Measurements from ENCODE around the gene ITPR2. TPM values are rescaled to one million over a fixed set of nuclear protein-coding genes. Genes with fewer than 3 reads are reported as not detected.

ITPR2 gene
- total RNA-seq, 2 donors from 2014 or later: 14.8 to 74.4 TPM

DNA sequence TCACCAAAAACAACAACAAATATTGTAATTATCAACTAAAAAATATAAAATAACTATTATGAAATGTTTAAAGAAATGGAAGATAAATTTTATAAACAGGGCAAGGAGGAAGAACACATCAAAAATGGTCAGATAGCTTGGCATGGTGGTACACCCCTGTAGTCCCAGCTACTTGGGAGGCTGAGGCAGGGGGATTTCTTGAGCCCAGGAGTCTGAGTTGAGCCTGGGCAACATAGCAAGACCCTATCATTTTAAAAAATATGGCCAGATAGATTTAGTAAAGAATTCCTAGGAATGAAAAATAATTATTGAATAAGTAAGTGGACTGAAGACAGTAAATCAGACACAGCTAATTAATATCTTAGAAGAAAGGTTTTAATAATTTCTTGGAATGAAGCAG, 32.6 kb downstream of the ITPR2 start:
- no peak overlapping the region for H3K4me3 ChIP-seq (ENCODE audit: low read length)
- H3K9ac ChIP-seq (ENCODE audit: extremely low read depth, low read length, poor library complexity, severe bottlenecking): no peak overlapping the region
- H3K4me1 Mint-ChIP-seq: no peaks in the 10 kb centered on the region
- H3K4me3 Mint-ChIP-seq: no peak overlapping the region
- no peak overlapping the region for H3K27ac Mint-ChIP-seq
- H3K27me3 Mint-ChIP-seq (ENCODE audit: insufficient read depth): no peaks in the 10 kb centered on the region
- H3K27ac ChIP-seq (ENCODE audit: low read depth, low read length): no peak overlapping the region
- peaks cover 2% of the 10 kb centered on the region for H3K36me3 Mint-ChIP-seq (ENCODE audit: low read depth)
- H3K4me1 ChIP-seq (ENCODE audit: control insufficient read depth, insufficient read depth, low read length): no peaks in the 10 kb centered on the region
- H3K36me3 ChIP-seq (ENCODE audit: control insufficient read depth, insufficient read depth, low read length): no peaks in the 10 kb centered on the region
- H3K27me3 ChIP-seq (ENCODE audit: control insufficient read depth, insufficient read depth, low read length, poor library complexity, severe bottlenecking): no peaks in the 10 kb centered on the region
- TF ChIP-seq, protein P1, sequence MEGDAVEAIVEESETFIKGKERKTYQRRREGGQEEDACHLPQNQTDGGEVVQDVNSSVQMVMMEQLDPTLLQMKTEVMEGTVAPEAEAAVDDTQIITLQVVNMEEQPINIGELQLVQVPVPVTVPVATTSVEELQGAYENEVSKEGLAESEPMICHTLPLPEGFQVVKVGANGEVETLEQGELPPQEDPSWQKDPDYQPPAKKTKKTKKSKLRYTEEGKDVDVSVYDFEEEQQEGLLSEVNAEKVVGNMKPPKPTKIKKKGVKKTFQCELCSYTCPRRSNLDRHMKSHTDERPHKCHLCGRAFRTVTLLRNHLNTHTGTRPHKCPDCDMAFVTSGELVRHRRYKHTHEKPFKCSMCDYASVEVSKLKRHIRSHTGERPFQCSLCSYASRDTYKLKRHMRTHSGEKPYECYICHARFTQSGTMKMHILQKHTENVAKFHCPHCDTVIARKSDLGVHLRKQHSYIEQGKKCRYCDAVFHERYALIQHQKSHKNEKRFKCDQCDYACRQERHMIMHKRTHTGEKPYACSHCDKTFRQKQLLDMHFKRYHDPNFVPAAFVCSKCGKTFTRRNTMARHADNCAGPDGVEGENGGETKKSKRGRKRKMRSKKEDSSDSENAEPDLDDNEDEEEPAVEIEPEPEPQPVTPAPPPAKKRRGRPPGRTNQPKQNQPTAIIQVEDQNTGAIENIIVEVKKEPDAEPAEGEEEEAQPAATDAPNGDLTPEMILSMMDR (conservative IDR thresholded peaks at IDR 0.05): no peak
- no peaks in the 10 kb centered on the region for H3K9me3 ChIP-seq (ENCODE audit: control insufficient read depth, low read length)
- DNase-seq: no peak
- no peaks in the 10 kb centered on the region for H3K9me3 Mint-ChIP-seq

DNA sequence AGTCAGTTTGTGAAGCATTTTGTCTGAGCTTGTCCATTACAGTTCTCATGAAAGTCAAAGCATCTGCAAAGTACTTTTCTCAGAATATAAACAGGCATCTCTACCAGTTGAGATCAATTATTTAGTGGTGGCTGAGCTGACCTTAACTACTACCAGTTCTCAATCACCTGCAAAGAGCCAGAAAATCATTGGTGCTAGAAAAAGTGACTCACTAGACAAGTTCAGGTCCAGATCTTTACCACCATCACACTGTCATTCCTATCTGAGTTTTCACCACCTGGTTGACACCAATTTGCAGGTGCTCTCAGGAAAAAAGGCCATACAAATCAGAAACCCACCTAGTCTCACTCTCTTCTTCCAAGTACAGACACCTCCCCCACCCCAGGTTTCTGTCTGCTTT, 33.3 kb downstream of the ITPR2 start:
- Mint-ChIP-seq H3K4me1 (no peaks in the 10 kb centered on the region), H3K27me3 (ENCODE audit: insufficient read depth) (no peaks in the 10 kb centered on the region), H3K36me3 (ENCODE audit: low read depth) (peaks cover 2% of the 10 kb centered on the region), H3K4me3 (no peak overlapping the region), H3K27ac (no peak overlapping the region), H3K9me3 (no peaks in the 10 kb centered on the region)
- H3K9ac ChIP-seq (ENCODE audit: extremely low read depth, low read length, poor library complexity, severe bottlenecking): no peak overlapping the region
- H3K27me3 ChIP-seq (ENCODE audit: control insufficient read depth, insufficient read depth, low read length, poor library complexity, severe bottlenecking): no peaks in the 10 kb centered on the region
- no peaks in the 10 kb centered on the region for H3K36me3 ChIP-seq (ENCODE audit: control insufficient read depth, insufficient read depth, low read length)
- no peak for DNase-seq
- H3K4me3 ChIP-seq (ENCODE audit: low read length): no peak overlapping the region
- no peaks in the 10 kb centered on the region for H3K4me1 ChIP-seq (ENCODE audit: control insufficient read depth, insufficient read depth, low read length)
- no peaks in the 10 kb centered on the region for H3K9me3 ChIP-seq (ENCODE audit: control insufficient read depth, low read length)
- H3K27ac ChIP-seq (ENCODE audit: low read depth, low read length): no peak overlapping the region
- TF ChIP-seq, protein P1 (conservative IDR thresholded peaks at IDR 0.05): no peak

DNA sequence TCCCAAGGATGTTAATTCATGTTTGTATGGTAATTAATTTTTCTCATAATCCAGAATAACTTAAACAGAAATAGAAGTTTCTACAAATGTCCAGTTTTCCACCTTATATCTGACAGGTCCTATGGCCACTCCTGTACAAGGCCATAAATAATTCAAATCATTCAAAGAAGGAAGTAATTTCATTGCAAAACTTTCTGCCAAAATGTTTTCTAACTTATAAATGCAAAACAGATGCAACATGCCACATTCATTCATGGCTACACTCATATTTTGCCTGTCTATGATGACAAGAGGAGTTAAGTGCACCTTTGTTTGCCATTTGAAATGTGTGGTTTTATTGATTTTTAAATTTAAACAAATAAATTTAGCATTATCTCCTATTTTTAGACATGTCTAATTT, 34.4 kb downstream of the ITPR2 start:
- Histone ChIP-seq H3K27ac (ENCODE audit: low read depth, low read length) (no peak overlapping the region), H3K27me3 (ENCODE audit: control insufficient read depth, insufficient read depth, low read length, poor library complexity, severe bottlenecking) (no peaks in the 10 kb centered on the region), H3K9ac (ENCODE audit: extremely low read depth, low read length, poor library complexity, severe bottlenecking) (no peak overlapping the region), H3K36me3 (ENCODE audit: control insufficient read depth, insufficient read depth, low read length) (no peaks in the 10 kb centered on the region), H3K9me3 (ENCODE audit: control insufficient read depth, low read length) (no peaks in the 10 kb centered on the region), H3K4me1 (ENCODE audit: control insufficient read depth, insufficient read depth, low read length) (no peaks in the 10 kb centered on the region), H3K4me3 (ENCODE audit: low read length) (no peak overlapping the region)
- TF ChIP-seq, protein P1 (conservative IDR thresholded peaks at IDR 0.05): no peak
- no peaks in the 10 kb centered on the region for H3K27me3 Mint-ChIP-seq (ENCODE audit: insufficient read depth)
- no peaks in the 10 kb centered on the region for H3K4me1 Mint-ChIP-seq
- H3K9me3 Mint-ChIP-seq: no peaks in the 10 kb centered on the region
- H3K4me3 Mint-ChIP-seq: no peak overlapping the region
- no peak for DNase-seq
- H3K27ac Mint-ChIP-seq: no peak overlapping the region
- H3K36me3 Mint-ChIP-seq (ENCODE audit: low read depth): peaks cover 2% of the 10 kb centered on the region

Measured in endodermal cell (in vitro differentiated cells).